ENCODE measurements around the gene ADTRP.

DNA sequence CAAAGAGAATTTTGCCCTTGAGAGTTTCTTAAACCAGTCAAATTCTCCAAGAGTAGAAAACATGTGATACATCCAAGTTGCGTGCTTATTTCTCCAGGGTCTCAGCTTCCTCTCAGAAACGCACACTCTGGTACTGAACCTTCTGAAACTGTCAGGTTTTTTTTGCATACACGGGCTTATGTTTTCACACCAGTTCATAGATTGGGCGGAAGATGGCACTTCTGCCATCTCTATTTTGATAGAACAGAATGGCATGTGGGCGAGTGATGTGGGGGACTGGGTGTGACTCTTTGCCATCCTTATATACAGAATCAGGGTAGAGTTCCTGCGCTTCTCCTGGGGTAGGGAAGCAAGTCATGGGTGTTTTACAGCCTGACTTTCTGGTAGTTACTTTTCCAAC, 56.4 kb downstream of the ADTRP start:
- TF ChIP-seq, protein P1, sequence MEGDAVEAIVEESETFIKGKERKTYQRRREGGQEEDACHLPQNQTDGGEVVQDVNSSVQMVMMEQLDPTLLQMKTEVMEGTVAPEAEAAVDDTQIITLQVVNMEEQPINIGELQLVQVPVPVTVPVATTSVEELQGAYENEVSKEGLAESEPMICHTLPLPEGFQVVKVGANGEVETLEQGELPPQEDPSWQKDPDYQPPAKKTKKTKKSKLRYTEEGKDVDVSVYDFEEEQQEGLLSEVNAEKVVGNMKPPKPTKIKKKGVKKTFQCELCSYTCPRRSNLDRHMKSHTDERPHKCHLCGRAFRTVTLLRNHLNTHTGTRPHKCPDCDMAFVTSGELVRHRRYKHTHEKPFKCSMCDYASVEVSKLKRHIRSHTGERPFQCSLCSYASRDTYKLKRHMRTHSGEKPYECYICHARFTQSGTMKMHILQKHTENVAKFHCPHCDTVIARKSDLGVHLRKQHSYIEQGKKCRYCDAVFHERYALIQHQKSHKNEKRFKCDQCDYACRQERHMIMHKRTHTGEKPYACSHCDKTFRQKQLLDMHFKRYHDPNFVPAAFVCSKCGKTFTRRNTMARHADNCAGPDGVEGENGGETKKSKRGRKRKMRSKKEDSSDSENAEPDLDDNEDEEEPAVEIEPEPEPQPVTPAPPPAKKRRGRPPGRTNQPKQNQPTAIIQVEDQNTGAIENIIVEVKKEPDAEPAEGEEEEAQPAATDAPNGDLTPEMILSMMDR (IDR thresholded peaks at IDR 0.05) = no peak
- no peak for TF ChIP-seq POLR2A (IDR thresholded peaks at IDR 0.05)
- no peak for TF ChIP-seq POLR2AphosphoS5 (IDR thresholded peaks at IDR 0.05)
